ENCODE results near the gene TANGO6. TPM values are rescaled to one million over a fixed set of nuclear protein-coding genes. Genes with fewer than 3 reads are reported as not detected.

Gene TANGO6
- total RNA-seq, 2 donors from 2014 or later: 6.4 to 10.9 TPM

GRCh38 chr16:69113216-69113615 lies 269.9 kb downstream of the TANGO6 start:
- Histone ChIP-seq H3K9me3 (no peaks in the 10 kb centered on the region), H3K36me3 (peaks cover 17% of the 10 kb centered on the region), H3K4me1 (peaks cover 0 to 17% of the 10 kb centered on the region in 2 donors), H3K27me3 (no peaks in the 10 kb centered on the region), H3K27ac (no peak overlapping the region), H3K4me3 (no peak overlapping the region)
- no peak for DNase-seq (ENCODE audit: low spot score)
- no peak for TF ChIP-seq CTCF (IDR thresholded peaks at IDR 0.05)

- no peaks in the 10 kb centered on the region for H3K27me3 ChIP-seq
- H3K27ac ChIP-seq: no peak overlapping the region
- H3K4me3 ChIP-seq: no peak overlapping the region
- H3K36me3 ChIP-seq: peaks cover 29% of the 10 kb centered on the region
- no peak for DNase-seq (ENCODE audit: low spot score)
- H3K4me1 ChIP-seq: peaks cover 0 to 19% of the 10 kb centered on the region in 2 donors
- no peaks in the 10 kb centered on the region for H3K9me3 ChIP-seq
- no peak for TF ChIP-seq CTCF (IDR thresholded peaks at IDR 0.05)
Observed at GRCh38 chr16:69114346-69114975, 271.1 kb downstream of the TANGO6 start.

GRCh38 chr16:69114976-69115355 lies 271.6 kb downstream of the TANGO6 start:
- peaks cover 0 to 19% of the 10 kb centered on the region in 2 donors for H3K4me1 ChIP-seq
- TF ChIP-seq CTCF (IDR thresholded peaks at IDR 0.05): no peak

GRCh38 chr16:69115361-69115760 lies 272.0 kb downstream of the TANGO6 start:
- Histone ChIP-seq H3K27ac (no peak overlapping the region), H3K9me3 (no peaks in the 10 kb centered on the region), H3K36me3 (peaks cover 38% of the 10 kb centered on the region), H3K27me3 (no peaks in the 10 kb centered on the region), H3K4me1 (peaks cover 0 to 19% of the 10 kb centered on the region in 2 donors), H3K4me3 (no peak overlapping the region)
- no peak for TF ChIP-seq CTCF (IDR thresholded peaks at IDR 0.05)
- no peak for DNase-seq (ENCODE audit: low spot score)

More at GRCh38 chr16:69114976-69115355, 271.6 kb downstream of the TANGO6 start:
- H3K9me3 ChIP-seq: no peaks in the 10 kb centered on the region
- no peak overlapping the region for H3K4me3 ChIP-seq
- no peak for DNase-seq (ENCODE audit: low spot score)
- no peaks in the 10 kb centered on the region for H3K27me3 ChIP-seq
- peaks cover 34% of the 10 kb centered on the region for H3K36me3 ChIP-seq
- H3K27ac ChIP-seq: no peak overlapping the region

GRCh38 chr16:69115837-69116236 lies 272.5 kb downstream of the TANGO6 start:
- H3K4me1 ChIP-seq: peaks cover 0 to 19% of the 10 kb centered on the region in 2 donors
- no peaks in the 10 kb centered on the region for H3K27me3 ChIP-seq
- H3K4me3 ChIP-seq: no peak overlapping the region
- H3K36me3 ChIP-seq: peaks cover 42% of the 10 kb centered on the region
- TF ChIP-seq CTCF (IDR thresholded peaks at IDR 0.05): no peak
- H3K9me3 ChIP-seq: no peaks in the 10 kb centered on the region
- DNase-seq (ENCODE audit: low spot score): no peak
- H3K27ac ChIP-seq: no peak overlapping the region

Data from right atrium auricular region (tissue), 2 donors.